ENCODE measurements around the gene GRPEL2.

GRCh38 chr5:149358294-149358651 lies 13.0 kb downstream of the GRPEL2 start:
- TF ChIP-seq, protein P1, sequence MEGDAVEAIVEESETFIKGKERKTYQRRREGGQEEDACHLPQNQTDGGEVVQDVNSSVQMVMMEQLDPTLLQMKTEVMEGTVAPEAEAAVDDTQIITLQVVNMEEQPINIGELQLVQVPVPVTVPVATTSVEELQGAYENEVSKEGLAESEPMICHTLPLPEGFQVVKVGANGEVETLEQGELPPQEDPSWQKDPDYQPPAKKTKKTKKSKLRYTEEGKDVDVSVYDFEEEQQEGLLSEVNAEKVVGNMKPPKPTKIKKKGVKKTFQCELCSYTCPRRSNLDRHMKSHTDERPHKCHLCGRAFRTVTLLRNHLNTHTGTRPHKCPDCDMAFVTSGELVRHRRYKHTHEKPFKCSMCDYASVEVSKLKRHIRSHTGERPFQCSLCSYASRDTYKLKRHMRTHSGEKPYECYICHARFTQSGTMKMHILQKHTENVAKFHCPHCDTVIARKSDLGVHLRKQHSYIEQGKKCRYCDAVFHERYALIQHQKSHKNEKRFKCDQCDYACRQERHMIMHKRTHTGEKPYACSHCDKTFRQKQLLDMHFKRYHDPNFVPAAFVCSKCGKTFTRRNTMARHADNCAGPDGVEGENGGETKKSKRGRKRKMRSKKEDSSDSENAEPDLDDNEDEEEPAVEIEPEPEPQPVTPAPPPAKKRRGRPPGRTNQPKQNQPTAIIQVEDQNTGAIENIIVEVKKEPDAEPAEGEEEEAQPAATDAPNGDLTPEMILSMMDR (IDR thresholded peaks at IDR 0.05): no peak
- TF ChIP-seq POLR2A (IDR thresholded peaks at IDR 0.05) (no peak), POLR2AphosphoS5 (IDR thresholded peaks at IDR 0.05) (no peak)
